Coronary artery (tissue), 2 donors: ENCODE measurements around the gene RGS6.

Experiments
- DNase-seq: peaks from one replicate; pipeline ENCODE4 v3.0.0-alpha.2; 2017; ENCODE audit warnings: low spot score
- H3K27ac ChIP-seq, 2 donors: fragments of 200-600 bp; sonication (generic); one replicate each; pipeline ENCODE4 v1.5.1; 2016 to 2019
- H3K4me3 ChIP-seq: fragments of 200-600 bp; sonication (generic); 2 replicates; pipeline ENCODE4 v1.5.1; 2016; ENCODE audit warnings: mild to moderate bottlenecking, moderate library complexity
- TF ChIP-seq, protein P1 (sequence below): fragments of 200-600 bp; sonication (generic); IDR thresholded peaks from one replicate; pipeline ENCODE4 v1.5.1; 2019; ENCODE audit warnings: antibody characterized with exemption

RGS6 gene

DNA sequence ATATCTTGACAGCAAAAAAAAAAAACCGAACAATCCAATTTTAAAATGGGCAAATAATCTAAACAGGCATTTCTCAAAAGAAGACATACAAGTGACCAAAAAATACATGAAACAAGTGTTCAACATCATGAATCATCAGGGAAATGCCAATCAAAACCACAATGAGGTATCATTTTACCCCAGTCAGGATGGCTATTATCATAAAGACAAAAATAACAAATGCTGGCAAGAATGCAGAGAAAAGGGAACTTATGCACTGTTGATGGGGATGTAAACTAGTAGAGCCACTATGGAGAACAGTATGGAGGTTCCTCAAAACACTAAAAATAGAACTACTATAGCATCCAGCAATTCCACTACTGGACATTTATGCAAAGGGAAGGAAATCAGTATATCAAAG is 448.2 kb downstream of the RGS6 start:
- Histone ChIP-seq H3K27ac (no peak overlapping the region), H3K4me3 (no peak overlapping the region)
- TF ChIP-seq, protein P1, sequence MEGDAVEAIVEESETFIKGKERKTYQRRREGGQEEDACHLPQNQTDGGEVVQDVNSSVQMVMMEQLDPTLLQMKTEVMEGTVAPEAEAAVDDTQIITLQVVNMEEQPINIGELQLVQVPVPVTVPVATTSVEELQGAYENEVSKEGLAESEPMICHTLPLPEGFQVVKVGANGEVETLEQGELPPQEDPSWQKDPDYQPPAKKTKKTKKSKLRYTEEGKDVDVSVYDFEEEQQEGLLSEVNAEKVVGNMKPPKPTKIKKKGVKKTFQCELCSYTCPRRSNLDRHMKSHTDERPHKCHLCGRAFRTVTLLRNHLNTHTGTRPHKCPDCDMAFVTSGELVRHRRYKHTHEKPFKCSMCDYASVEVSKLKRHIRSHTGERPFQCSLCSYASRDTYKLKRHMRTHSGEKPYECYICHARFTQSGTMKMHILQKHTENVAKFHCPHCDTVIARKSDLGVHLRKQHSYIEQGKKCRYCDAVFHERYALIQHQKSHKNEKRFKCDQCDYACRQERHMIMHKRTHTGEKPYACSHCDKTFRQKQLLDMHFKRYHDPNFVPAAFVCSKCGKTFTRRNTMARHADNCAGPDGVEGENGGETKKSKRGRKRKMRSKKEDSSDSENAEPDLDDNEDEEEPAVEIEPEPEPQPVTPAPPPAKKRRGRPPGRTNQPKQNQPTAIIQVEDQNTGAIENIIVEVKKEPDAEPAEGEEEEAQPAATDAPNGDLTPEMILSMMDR: no peak
- DNase-seq: no peak

DNA sequence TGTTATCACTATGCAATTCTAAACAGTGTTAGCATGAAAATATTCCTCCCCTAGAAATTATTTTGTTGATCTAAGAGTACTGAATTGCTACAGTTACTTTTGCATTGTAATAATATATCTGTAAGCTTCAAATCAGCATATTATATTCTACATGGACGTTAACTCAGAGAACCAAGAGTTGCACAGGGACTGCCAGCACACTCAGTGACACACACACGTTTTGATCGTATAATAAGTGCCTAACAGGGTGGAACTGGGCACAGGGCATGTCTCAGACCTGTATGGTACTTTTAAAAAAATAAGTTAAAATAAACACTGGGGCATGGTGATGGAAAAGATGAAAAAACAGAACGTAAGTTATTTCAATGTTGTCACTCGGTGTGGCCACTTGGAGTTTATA is 451.6 kb downstream of the RGS6 start:
- no peak for DNase-seq
- H3K4me3 ChIP-seq: no peak overlapping the region
- H3K27ac ChIP-seq: no peak overlapping the region
- TF ChIP-seq, protein P1: no peak

DNA sequence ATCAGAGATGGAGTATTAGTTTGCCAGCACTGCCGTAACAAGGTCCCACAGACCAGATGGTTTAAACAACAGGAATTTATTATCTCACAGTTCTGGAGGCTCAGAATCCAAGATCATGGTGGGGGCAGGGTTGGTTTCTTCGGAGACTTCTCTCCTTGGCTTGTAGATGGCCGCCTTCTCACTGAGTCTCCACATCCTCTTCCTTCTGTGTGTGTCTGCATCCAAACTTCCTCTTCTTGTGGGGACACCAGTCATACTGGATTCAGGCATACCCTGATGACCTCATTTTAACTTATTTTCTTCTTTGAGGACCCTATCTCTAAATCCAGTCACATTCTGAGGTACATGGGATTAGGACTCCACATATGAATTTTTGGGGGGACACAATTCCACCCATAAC is 455.5 kb downstream of the RGS6 start:
- no peak overlapping the region for H3K27ac ChIP-seq
- TF ChIP-seq, protein P1: no peak
- no peak for DNase-seq
- H3K4me3 ChIP-seq: no peak overlapping the region

DNA sequence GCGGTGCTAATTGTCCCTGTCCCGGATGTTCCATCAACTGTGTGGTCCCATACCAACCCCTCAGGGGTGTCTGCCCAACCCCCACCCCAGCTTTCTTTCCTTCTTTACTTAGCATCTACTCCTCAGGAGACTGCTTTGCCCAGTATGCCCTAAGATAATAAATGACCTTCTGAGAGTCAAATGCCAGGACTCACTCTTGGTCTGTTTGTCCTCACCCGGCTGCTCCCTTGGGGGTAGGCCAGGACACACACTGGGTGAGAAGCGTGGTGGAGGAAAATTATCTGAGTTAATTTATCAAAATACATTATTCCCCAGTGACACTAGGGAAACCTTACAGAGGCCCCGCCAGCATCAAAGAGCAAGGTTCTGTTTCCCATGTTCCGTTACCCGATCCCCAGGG is 457.0 kb downstream of the RGS6 start:
- no peak for DNase-seq
- no peak overlapping the region for H3K4me3 ChIP-seq
- no peak overlapping the region for H3K27ac ChIP-seq
- TF ChIP-seq, protein P1: no peak

DNA sequence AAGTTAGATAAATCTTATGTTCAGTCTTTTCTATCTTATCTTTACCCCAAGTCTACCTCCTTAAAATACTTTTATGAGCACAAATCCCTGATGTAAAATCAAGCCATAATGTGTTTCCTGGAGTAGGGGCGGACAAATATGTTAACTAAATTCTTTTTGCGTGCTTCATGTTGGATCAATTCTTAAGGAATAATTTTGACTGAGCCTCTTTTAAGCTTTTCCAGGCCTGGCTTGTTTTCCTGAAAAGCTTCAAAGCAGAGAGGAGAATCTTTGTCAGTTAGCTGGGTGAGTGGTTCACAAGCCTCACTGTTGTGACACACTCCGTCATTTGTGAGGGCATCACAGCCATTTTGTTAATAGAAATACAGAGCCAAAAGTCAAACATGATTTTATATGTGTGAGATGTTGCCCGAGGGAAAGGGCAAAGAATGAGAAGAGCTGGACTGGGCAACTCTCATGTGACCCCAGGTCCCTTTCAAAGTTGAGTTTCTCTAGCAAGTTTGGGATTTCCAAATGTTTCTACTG is 468.9 kb downstream of the RGS6 start:
- no peak for DNase-seq
- TF ChIP-seq, protein P1: no peak
- H3K4me3 ChIP-seq: no peak overlapping the region
- no peak overlapping the region for H3K27ac ChIP-seq

DNA sequence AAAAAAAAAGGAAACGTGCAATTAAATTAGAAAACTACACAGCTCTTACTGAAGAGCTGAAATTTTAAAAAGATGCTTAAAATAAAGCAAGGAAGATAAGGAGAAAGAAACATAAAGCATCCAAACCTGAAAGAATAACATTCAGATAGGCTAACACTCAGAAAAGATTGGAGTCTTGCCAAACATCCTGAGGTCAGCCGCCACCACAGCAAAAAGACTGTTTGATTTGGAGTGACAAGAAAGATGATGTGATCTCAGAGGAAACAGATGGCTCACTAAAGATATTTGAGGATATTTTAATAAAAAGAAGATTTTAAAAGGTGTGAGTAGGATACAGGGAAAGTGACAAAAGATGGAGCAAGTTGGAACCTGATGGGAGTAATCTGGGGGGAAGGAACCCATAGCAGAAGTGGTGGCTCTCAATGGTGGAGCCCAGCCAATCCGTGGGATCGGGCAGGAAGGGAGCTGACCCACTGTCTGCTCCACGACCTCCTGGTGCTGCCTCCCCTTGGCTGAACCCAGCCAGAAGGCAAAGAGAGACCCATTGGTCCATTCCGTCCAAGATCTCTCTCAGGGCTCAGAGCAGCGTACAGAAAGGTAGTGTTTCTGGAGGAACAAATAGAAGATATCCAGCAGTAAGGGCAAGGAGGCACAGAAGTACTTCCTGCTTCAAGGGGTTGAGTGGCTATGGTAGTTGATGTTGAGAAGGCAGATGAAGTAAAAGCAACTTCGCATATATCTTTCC is 469.6 kb downstream of the RGS6 start:
- no peak overlapping the region for H3K4me3 ChIP-seq
- no peak overlapping the region for H3K27ac ChIP-seq
- no peak for DNase-seq
- TF ChIP-seq, protein P1: no peak

DNA sequence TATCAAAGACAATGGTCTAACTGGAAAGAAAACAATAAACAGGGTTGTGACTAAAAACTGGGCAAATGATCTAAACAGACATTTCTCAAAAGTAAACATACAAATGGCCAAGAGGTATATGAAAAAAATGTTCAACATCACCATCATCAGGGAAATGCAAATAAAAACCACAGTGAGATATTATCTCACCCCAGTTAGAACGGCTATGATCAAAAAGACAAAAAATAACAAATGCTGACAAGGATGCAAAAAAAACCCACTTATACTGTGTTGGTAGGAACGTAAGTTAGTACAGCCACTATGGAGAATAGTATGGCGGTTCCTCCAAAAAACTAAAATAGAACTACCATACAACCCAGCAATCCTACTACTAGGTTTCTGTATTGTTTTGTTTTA is 470.1 kb downstream of the RGS6 start:
- no peak for DNase-seq
- TF ChIP-seq, protein P1: no peak
- Histone ChIP-seq H3K27ac (no peak overlapping the region), H3K4me3 (no peak overlapping the region)
